ENCODE measurements around the gene L3HYPDH.

L3HYPDH gene

DNA sequence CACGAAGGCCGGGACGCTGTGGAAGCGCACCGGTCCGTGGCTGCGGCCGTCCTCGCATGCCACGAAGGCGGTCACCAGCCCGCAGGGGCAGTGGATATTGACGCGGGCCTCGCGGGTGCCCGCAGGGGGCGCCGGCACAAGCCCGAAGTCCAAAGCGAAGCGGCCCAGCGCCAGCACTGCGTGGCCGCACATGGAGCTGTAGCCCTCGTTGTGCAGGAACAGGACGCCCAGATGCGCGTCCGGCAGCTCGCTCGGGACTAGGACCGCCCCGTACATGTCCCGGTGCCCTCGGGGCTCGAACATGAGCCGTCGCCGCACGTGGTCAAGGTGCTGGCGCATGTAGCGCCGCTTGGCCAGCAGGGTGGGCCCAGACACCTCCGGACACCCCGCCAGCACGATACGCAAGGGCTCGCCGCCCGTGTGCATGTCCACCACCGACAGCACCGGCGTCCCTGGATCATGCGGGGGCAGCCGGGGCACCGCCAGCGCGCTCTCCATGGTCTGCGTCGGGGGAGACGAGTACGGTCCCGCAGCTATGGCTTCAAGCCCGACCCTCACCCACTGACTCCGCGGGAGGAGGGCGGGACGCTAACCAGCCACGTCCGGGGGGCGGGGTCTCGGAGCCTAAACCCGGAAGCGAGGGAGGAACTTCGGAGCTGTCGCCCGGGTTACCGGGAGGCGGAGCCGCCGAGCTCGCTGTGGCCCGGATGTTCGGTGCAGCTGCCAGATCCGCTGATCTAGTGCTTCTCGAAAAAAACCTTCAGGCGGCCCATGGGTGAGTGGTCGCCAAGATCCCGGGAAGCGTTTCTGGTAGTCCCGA is at the start of gene L3HYPDH, which contains the start of gene JKAMP:
TSS of gene L3HYPDH (minus strand) at position 590 of the 820 bp plus-strand sequence. CDS start at position 498, 92 bp downstream.
TSS of gene JKAMP (plus strand) at position 699 of the 820 bp plus-strand sequence. CDS start at position 772, 73 bp downstream.
- DNase-seq (ENCODE audit: low read depth), result peak; percentile 98

DNA sequence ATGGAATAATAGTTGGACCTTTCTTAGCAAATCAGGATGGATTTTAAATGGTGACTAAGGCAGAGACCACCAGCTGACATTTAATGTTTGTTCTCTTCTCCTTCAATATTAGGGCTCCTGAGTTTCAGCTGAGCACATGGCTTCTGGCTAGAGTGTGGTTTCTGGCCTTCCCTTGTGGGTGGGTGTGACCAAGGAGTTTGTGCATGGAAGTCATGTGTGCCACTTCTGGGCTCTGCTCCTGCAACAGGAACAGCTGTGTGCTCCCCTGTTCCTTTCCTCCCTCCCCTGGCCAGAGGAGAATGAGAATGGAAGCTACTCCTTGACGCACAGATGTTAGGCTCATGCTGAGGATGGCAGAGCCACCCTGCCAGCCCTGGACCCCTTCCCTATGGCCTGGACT is 48.2 kb upstream of the L3HYPDH start:
- DNase-seq (ENCODE audit: low read depth), result no peak

DNA sequence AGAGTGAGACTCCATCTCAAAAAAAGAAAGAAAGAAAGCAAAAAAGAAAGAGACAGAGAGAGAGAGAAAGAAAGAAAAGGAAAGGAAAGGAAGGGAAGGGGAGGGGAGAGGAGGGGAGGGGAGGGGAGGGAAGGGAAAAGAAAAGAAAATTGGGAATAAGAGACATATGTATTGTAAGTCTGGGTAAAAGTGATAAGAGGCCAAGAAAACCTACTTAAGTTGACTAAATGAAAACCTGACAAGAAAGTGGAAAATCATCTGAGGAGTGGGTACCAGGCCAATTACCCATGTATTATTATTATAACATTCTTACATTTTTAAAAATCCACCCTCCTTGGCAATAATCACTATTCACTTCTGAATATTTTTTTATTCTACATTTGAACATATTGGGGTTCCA is 46.1 kb upstream of the L3HYPDH start:
- no peak for DNase-seq (ENCODE audit: low read depth)

DNA sequence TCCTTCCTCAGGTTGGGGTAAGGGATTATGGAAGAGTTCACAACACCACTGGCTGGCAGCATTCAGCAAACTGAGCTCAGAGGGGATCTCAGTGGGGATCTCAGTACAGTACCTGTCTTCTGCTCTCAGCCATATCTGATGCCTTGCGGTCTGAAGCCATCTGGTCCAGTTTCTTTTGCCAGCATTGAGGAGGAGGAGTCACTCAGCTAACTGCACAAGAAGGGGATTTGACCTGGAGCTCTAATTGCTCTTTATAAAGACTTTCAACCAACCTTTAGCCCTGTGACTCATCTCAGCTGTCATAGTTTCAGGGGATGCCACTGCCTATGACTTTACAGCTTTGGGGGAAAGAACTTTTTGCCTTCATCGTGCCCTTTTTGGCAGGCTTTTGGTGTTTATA is 45.0 kb upstream of the L3HYPDH start:
- DNase-seq (ENCODE audit: low read depth), result no peak

DNA sequence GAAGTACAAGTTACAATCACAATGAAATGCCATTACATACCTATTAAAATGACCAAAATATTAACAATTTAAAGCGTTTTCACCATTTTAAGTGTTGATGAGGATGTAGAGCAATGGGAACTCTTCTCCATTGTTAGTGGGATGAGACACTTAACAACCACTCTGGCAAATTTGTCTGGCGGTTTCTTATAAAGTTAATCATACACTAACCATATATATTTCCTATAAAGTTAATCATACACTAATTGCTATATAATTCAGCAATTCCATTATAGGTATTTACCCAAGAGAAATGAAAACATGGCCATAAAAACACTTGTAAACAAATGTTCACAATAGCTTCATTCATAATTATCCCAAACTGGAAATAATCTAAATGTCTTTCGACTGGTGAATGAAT is 36.0 kb upstream of the L3HYPDH start:
- DNase-seq (ENCODE audit: low read depth), result no peak

DNA sequence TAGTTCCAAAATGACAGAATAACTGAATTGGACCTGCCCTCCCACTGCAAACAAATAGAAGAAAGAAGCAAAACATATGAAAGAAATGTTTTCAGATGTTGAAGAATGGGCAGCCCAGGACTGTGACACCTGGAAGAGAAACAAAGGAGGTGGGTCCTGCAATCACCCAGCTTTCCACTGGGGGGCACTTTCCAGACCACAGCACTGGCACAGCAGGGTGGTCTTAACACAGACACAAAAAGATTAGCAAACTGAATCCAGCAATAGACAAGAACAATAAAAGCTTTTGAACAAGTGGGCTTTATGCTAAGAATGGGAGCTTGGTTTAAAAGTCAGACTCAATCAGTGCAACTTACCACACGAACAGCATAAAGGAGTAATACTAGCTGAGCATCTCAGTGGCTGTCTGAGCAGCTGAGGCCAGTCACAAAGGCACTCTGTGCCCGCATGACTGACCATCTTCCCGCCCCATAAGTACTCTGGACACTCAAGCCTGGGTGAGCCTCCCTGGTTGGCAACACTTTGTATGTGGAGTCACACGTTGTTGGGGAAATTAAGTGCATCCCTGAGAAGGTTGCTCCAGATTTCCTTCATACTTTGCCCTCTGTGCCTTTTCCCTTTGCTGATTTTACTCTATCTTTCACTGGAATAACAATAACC is 27.8 kb upstream of the L3HYPDH start:
- peak; percentile 21 for DNase-seq (ENCODE audit: low read depth)

DNA sequence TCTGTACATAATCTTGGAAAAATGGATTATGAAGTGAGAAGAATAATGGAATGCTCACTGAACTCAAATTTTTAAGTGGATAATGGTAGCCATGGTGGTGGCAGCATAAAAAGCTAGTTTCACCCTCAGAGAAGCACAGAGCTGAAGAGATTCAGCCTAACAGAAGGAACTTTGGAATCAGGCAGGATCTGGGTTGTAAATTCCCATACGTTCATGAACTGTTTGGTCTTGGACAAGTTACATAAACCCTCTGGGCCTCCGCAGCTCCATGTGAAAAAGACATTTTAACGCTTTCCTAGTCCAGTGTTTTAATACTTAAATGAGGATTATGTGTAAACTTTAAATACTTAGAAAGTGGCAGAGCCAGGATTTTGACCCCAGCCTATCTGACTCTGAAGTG is 26.8 kb upstream of the L3HYPDH start:
- DNase-seq (ENCODE audit: low read depth), result no peak

DNA sequence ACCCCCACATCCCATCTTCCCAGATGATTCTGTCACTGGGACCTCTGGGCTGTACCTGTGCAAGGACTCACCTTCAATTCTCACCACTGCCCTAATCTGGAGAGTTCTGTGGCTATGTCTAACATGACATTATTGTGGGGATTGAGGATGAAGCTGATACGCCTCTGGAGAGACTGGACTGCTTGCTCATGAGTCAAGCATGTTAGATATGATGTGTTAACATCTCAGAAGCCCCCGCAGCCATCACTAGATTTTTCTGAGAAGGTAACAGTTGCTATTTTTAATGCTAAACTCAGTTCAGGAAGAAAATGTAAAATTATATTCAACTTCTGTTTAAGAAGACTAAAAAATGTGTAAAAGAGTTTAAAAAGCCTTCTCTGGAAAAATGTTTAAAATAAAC is 25.8 kb upstream of the L3HYPDH start:
- peak; percentile 23 for DNase-seq (ENCODE audit: low read depth)

DNA sequence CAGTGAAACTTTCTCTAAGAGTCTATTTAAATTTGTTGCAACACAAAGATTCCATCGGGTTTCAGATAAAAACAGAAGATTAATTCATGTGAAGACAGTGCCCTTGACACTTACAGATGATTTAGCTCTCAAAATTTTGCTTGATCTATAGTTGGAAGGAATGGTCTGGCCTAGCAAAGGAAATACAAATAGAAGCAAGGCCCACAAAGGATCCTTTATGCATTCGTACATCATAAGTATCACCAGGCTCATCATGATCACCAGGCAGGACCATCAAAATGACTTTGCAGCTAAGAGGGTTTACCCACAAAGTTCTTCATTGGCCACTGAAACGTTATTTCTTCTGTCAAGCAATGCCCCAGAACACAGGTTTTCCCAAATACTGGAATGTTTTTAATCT is 24.9 kb upstream of the L3HYPDH start:
- DNase-seq (ENCODE audit: low read depth), result no peak

DNA sequence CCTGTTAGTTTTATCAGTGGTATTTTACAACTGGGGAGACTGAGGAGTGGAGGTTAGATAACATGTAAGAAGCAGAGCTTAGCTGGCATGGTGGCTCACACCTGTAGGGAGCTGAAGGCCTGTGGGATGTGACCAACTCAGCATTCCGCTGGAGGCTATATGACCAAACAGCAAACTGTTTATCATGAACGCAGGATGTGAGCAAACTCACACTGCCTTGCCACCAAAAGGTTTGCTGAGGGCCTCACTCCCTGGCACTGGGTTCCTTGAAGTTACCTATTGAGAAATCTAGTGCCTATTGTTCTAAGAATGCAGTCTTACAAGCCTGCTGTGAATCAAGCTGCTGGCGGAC is 23.5 kb upstream of the L3HYPDH start:
- peak; percentile 5 for DNase-seq (ENCODE audit: low read depth)

DNA sequence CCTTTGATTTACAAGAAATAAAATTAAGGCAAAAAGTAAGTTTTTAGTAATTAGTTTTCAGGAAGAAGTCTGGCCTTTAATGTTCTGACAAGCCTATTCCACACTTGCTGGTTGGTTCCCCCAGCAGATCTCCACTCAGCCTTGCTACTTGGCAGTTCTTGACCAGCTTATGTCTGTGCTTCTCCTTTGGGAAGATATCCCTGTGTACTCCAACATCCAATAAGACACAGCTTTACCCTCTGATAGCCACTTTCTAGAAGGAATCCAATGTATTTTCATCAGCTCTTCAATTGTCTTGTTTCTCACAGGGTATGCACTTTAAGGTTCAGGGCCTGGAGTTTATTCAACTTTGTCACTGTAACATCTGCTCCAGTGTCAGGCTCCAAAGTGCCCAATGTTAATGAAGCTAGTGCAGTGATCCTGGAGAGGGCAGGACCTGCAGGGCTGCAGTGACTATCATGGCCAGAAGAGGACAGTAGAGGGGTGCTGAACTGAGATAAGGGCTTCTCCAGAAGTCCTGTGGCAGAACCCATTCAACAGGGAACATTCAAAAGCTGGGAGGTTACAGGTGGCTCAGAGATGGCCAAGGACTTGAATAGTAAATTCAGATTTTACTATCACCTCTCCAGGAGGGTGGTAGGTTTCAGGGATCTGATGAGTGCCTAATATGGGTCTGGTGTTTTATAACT is 23.0 kb upstream of the L3HYPDH start:
- DNase-seq (ENCODE audit: low read depth), result peak; percentile 63

DNA sequence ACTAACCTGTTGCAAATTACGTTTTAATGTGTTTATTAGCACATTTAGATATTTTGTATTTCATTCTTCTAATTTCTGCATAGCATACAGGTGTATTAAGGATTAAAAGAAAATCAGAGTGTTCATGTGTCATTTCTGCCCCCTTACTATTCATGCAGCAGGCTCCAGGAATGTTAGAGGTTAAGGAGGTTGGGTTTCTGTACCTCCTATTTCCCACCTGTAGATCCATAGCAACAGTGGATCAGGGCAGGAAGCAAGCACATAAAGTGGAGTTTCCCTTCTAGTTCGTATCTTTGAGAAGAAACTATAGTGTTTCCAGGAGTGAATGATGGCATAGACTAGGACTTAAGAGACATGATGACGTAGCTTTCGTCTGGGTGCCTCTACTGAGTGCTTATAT is 19.0 kb upstream of the L3HYPDH start:
- DNase-seq (ENCODE audit: low read depth), result no peak

DNA sequence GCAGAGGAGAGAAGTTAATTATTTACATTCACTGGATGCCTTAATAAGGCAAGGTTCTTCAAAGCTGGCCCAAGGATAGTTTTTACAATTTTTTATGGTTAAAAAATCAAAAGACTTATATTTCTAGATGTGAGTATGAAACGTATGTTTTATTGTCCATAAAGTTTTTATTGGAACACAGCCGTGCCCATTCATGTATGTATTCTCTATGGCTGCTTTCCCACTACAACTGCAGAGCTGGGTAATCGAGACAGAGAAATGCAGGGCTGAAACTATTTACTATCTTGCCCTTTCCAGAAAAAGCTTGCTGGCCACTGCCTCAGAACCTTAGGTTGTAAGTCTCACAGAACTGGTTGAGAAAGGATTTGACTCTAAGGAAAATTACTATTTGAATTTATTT is 16.5 kb upstream of the L3HYPDH start:
- DNase-seq (ENCODE audit: low read depth), result no peak

DNA sequence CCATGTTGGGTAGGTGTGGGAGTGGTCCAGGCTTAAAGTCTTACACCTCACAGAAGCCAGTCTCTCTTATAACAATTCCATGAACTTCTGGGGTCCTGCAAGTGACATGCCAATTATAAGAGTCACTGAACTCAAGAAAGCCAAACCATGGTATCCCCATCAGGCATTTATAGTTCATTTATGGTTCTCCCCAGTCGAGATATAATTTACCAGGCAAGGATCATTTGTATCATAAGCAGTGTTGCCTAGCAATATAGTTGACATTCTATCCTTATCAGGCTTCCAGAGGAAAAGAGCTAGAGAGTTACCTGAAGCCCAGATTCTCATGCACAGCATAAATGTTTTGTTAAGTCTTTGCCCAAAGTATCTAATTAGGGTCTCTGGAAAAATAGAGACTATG is 8.2 kb upstream of the L3HYPDH start:
- no peak for DNase-seq (ENCODE audit: low read depth)

DNA sequence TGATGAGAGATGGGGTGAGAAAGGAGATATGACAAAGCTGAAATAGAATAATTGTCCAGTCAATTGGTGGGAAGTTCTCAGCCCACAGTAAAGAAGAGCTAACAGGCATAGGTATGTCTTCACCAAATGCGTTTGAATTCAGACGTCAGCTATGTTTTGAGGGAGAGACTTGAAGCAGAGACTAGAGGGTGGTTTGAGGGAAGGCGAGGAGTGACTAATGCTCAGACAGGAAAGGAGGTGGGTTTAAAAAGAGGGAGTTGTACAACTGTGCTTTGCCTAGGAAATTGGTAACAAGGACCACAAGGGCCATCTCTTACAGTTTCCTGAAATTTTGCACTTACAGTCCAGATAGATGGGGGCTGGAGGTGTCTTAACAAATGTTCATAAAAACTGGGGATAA is 6.5 kb upstream of the L3HYPDH start:
- DNase-seq (ENCODE audit: low read depth), result no peak

DNA sequence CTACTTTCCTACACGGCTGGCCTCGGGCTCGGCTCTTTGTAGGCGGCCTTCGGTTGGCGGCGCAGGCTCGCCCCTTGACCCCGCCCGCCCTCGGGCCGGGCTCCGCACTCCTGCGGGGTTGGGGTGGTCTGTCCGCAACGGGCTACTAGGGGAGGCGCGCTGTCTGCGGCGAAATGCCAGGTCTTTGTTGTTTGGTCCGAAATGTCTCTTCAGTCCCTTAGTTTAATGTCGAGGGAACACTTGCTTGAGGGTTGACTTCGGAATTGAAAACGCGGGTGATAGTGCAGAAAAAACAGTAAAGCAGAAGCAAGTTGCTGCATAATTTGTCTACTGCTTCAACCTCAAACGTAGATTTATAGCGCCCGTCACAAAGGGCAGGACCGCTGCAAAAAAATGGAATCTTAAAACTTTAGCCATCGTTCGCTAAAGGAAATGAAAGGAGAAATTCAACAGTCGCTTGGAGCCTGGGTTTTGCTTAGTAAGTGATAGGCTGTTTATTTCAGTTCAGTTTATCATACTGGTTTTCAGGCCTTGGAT is 499 bp upstream of the L3HYPDH start:
- peak; percentile 43 for DNase-seq (ENCODE audit: low read depth)

DNA sequence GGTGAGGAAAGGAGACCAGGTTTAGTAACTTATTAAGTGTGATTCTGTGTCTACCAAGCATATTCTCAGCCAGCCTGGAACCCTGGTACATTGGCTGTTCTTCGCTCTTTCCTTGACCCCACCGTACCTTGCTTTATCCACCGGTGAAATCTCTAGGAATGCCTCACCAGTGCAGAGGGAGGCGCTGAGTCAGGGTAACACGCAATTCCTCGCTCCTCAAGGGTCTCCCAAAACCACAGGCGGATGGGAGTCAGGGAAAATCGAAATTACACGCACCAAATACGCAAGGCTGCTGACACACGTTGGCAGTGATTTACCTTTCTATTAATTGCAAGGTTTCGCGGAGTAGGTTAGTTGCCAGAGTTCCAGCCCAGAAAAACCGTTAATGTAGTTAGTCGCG is 845 bp downstream of the L3HYPDH start:
- peak; percentile 89 for DNase-seq (ENCODE audit: low read depth)

DNA sequence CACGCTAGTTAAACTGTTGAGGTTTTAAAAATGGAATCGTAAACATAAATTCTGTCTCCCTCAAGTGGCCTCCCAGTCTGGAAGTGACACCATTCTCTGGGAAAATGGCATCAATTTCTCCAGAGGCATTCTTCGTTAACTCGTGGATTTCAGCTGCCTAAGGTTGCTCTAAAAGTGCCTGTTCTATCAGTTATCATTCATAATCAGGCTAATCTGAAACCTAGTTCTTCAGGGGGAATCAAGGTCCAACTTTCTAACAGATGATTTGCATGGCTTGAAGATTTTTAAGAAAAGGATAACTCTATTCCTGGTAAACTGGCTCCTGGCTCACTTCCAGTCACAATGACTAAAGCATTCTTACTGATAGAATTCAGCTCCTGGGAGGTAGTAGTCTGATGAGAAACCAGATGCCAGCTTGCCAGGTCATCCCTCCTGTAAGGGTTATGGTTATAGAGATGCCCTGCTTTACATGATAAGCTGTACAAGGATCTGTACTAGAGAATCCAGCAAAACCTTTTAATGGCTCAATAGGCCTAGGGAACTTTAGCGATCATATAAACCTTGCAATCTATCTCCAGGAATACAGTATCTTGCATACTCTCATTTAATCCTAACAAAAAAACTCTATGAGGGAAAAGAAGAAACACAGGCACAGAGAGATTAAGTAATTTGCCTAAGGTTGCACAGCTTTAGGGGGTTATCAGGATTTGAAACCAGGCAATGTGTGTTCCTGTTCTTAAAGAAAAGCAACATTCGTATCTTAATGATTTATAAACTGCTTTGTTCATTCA is 1.5 kb downstream of the L3HYPDH start:
- peak; percentile 98 for DNase-seq (ENCODE audit: low read depth)

DNA sequence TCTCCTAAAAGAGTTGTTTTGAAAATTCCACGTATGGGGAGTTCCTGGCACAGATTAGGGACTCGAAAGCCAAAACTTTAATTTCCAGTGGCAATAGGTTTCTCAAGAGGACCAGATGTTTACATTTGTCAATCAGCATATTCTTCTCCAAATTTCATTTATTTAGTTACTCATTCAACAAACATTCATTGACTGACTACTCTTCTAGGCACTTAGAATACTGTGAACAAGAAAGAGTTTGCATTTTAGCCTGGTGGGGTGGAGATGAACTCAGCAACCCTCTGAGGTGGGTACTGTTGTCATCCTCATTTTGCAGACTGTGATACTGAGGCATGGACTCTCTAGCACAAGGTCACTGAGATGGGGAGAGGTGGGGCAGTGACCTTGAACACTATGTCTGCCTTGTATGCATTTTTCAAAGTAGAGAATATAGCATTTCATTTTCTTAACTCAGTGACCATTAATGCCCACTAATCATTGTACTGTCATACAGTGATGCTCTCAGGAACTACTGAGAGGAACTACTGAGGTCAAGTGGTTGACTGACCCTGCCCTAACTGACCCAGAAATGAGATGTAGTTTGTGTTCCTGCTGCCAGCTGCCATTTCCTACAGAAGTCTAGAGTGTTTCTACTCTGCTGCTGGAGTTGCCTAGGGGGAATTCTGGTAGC is 2.2 kb downstream of the L3HYPDH start:
- peak; percentile 66 for DNase-seq (ENCODE audit: low read depth)

DNA sequence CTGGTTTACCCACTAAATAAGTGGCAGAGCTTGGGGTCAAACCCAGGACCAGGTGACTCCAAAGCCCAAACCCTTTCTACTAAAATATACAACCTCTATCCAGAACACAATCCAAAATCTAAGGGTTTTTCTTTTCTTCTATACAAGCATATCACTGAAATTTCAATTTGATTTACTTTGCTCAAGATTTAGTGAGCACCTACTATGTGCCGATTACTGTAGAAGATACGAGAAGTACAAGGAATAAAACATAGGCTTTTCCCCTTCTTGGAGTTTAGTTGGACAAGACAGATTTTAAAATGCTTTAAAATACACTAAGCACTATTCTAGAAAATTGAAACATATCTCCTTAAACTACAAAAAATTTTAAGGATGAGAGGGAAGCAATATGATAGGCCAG is 2.8 kb downstream of the L3HYPDH start:
- no peak for DNase-seq (ENCODE audit: low read depth)

DNA sequence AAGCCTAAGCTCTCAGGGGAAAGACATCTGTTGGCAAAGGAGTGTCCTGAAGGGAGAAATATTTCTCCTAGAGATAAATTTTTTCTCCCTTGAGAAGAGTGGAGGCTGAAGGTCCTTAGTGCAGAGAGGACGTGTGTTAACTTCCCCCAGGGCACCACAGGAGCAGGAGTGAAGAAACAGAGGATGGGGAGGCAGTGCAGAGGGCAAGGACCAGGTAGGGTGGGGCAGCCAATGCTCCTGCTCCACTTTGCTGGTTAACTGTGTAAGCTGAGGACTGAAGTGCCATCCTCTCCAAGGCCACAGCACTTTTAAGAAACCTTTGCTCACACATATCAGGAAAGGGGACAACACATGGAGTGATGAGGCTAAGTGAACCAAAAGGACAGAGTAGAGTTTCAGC is 4.0 kb downstream of the L3HYPDH start:
- DNase-seq (ENCODE audit: low read depth), result no peak
